Measurements from ENCODE around the gene CELSR3. TPM values are rescaled to one million over a fixed set of nuclear protein-coding genes. Genes with fewer than 3 reads are reported as not detected.

The CELSR3 gene
- total RNA-seq, 6 donors from 2014 or later, result 0.76 to 10.5 (median 1.5) TPM

GRCh38 chr3:48702320-48702920 lies 39.7 kb upstream of the CELSR3 start:
- DNase-seq (no peak), ATAC-seq (ENCODE audit: low FRiP score in 2 of 2) (no peak)
- 82 to 85% methylated on average over 6 of the region's 6 CpGs for WGBS, 2 donors
- no peak overlapping the region for H3K4me3 ChIP-seq
- TF ChIP-seq POLR2A (IDR thresholded peaks at IDR 0.05) (no peak), POLR2AphosphoS5 (IDR thresholded peaks at IDR 0.05) (no peak), EP300 (IDR thresholded peaks at IDR 0.05) (no peak)
- TF ChIP-seq, protein P1, sequence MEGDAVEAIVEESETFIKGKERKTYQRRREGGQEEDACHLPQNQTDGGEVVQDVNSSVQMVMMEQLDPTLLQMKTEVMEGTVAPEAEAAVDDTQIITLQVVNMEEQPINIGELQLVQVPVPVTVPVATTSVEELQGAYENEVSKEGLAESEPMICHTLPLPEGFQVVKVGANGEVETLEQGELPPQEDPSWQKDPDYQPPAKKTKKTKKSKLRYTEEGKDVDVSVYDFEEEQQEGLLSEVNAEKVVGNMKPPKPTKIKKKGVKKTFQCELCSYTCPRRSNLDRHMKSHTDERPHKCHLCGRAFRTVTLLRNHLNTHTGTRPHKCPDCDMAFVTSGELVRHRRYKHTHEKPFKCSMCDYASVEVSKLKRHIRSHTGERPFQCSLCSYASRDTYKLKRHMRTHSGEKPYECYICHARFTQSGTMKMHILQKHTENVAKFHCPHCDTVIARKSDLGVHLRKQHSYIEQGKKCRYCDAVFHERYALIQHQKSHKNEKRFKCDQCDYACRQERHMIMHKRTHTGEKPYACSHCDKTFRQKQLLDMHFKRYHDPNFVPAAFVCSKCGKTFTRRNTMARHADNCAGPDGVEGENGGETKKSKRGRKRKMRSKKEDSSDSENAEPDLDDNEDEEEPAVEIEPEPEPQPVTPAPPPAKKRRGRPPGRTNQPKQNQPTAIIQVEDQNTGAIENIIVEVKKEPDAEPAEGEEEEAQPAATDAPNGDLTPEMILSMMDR (IDR thresholded peaks at IDR 0.05), result no peak
- H3K27ac ChIP-seq, result no peak overlapping the region
- H3K9me3 ChIP-seq, result no peaks in the 10 kb centered on the region
- H3K36me3 ChIP-seq, result peaks cover 4 to 32% (median 19%) of the 10 kb centered on the region in 4 donors
- H3K27me3 ChIP-seq, result no peaks in the 10 kb centered on the region
- H3K4me1 ChIP-seq, result peaks cover 0 to 34% (median 8%) of the 10 kb centered on the region in 4 donors

DNA sequence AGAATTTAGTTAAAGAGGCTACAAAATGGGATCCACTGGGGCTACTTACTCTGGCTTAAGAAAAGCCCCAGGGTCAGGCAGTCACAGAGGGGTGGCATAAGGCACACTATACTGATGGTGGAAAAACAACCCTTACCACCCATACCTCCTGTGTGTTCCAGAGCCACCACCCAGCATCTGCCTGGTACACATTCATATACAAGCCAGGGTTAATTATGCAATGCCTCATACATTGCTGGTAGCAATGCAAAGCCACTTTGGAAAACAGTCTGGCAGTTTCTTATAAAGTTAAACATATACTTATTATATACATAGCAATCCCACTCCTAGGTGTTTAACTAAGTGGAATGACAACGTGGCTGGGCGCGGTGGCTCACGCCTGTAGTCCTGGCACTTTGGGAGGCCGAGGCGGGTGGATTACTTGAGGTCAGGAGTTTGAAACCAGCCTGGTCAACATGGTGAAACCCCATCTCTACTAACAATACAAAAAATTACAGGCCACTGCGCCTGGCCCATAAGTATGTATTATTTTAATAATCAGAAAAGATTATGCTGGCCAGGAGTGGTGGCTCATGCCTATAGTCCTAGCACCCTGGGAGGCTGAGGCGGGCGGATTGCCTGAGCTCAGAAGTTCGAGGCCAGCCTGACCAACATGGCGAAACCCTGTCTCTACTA lies 38.2 kb upstream of the CELSR3 start:
- 91 to 93% methylated on average over 11 of the region's 11 CpGs for WGBS, 2 donors
- Histone ChIP-seq H3K4me3 (no peak overlapping the region), H3K36me3 (peaks cover 4 to 23% (median 13%) of the 10 kb centered on the region in 4 donors), H3K9me3 (no peaks in the 10 kb centered on the region), H3K4me1 (peaks cover 0 to 39% (median 10%) of the 10 kb centered on the region in 4 donors), H3K27ac (no peak overlapping the region), H3K27me3 (no peaks in the 10 kb centered on the region)
- DNase-seq, result no peak
- TF ChIP-seq, protein P1 (IDR thresholded peaks at IDR 0.05), result no peak
- TF ChIP-seq POLR2AphosphoS5 (IDR thresholded peaks at IDR 0.05) (no peak), EP300 (IDR thresholded peaks at IDR 0.05) (no peak), POLR2A (IDR thresholded peaks at IDR 0.05) (no peak)
- no peak for ATAC-seq (ENCODE audit: low FRiP score in 2 of 2)

- no peak overlapping the region for H3K4me3 ChIP-seq
- TF ChIP-seq, protein P1 (IDR thresholded peaks at IDR 0.05), result no peak
- TF ChIP-seq POLR2AphosphoS5 (IDR thresholded peaks at IDR 0.05), result no peak
- TF ChIP-seq POLR2A (IDR thresholded peaks at IDR 0.05), result no peak
- TF ChIP-seq EP300 (IDR thresholded peaks at IDR 0.05), result no peak
- 83 to 87% methylated on average over 8 of the region's 8 CpGs for WGBS, 2 donors
- no peak overlapping the region for H3K27ac ChIP-seq
- ATAC-seq (ENCODE audit: low FRiP score in 2 of 2) (no peak), DNase-seq (no peak)
- H3K27me3 ChIP-seq, result no peaks in the 10 kb centered on the region
- no peaks in the 10 kb centered on the region for H3K9me3 ChIP-seq
- H3K36me3 ChIP-seq, result peaks cover 9 to 39% (median 26%) of the 10 kb centered on the region in 4 donors
- peaks cover 8 to 39% (median 16%) of the 10 kb centered on the region in 4 donors for H3K4me1 ChIP-seq
These were observed 36.2 kb upstream of the CELSR3 start for GRCh38 chr3:48698891-48699290.

- no peak overlapping the region for H3K27ac ChIP-seq
- TF ChIP-seq, protein P1 (IDR thresholded peaks at IDR 0.05), result no peak
- no peak for TF ChIP-seq POLR2AphosphoS5 (IDR thresholded peaks at IDR 0.05)
- no peak for TF ChIP-seq POLR2A (IDR thresholded peaks at IDR 0.05)
- TF ChIP-seq EP300 (IDR thresholded peaks at IDR 0.05), result no peak
- WGBS, 2 donors, result 84 to 88% methylated on average over 3 of the region's 3 CpGs
- no peaks in the 10 kb centered on the region for H3K27me3 ChIP-seq
- H3K4me1 ChIP-seq, result peaks cover 8 to 33% (median 13%) of the 10 kb centered on the region in 4 donors
- H3K36me3 ChIP-seq, result peaks cover 9 to 48% (median 35%) of the 10 kb centered on the region in 4 donors
- no peaks in the 10 kb centered on the region for H3K9me3 ChIP-seq
- no peak overlapping the region for H3K4me3 ChIP-seq
- no peak for DNase-seq
- ATAC-seq (ENCODE audit: low FRiP score in 2 of 2), result no peak
These were observed 35.3 kb upstream of the CELSR3 start for GRCh38 chr3:48697952-48698351.
